ENCODE data around the gene PPP1R26.
"Not testable (repeated sequence)": the region's sequence is repeated elsewhere in the genome, so short reads cannot be mapped to it uniquely, and the experiment has no call there.

DNA sequence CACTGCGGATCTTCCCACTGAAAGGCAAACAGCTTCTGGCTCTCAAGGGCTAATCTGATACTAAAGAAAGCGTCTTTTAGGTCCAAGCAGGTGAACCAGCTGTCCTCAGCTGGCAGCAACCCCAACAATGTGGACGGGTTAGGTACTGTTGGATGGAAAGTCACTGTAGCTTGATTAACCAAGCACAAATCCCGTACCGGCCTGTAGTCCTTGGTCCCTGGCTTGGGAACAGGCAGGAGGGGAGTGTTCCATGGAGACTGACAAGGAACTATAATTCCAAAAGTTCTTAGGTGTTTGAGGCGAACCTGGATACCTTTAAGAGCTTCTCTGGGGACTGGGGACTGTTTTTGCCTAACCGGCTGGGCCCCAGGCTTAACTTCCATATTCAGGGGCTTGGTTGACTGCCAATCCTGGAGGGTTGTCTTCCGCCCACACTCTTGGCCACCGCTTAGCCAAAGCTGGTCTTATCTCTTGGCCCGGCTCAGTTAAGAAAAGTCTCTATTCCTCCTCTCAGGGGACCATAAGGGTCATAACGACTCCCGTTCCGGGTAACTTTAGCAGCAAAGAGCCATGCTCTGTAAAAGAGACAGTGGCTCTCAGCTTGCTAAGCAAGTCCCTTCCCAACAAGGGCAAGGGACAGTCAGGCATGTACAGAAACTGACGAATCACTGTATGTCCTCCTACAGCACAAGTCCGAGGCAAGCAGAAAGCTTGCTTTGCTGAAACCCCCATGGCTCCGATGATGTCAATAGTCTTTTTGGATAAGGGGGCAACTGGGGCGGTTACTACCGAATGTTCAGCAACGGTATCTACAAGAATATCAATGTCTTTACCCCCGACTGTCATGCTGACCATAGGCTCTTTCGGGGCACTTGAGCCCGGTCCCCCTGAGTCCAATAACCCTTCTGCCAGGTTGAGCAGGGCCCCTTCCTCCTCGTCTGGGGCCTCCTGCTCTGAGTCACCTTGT is 38.2 kb upstream of the PPP1R26 start:
- not testable (repeated sequence) for TF ChIP-seq POLR2A (IDR thresholded peaks at IDR 0.05)
- TF ChIP-seq, protein P1, sequence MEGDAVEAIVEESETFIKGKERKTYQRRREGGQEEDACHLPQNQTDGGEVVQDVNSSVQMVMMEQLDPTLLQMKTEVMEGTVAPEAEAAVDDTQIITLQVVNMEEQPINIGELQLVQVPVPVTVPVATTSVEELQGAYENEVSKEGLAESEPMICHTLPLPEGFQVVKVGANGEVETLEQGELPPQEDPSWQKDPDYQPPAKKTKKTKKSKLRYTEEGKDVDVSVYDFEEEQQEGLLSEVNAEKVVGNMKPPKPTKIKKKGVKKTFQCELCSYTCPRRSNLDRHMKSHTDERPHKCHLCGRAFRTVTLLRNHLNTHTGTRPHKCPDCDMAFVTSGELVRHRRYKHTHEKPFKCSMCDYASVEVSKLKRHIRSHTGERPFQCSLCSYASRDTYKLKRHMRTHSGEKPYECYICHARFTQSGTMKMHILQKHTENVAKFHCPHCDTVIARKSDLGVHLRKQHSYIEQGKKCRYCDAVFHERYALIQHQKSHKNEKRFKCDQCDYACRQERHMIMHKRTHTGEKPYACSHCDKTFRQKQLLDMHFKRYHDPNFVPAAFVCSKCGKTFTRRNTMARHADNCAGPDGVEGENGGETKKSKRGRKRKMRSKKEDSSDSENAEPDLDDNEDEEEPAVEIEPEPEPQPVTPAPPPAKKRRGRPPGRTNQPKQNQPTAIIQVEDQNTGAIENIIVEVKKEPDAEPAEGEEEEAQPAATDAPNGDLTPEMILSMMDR (IDR thresholded peaks at IDR 0.05): not testable (repeated sequence)

All from stomach (tissue), 4 donors.